HG02571 (cell line): ENCODE results near the gene C9orf43.
"Not testable (repeated sequence)": the region's sequence is repeated elsewhere in the genome, so short reads cannot be mapped to it uniquely, and the experiment has no call there.

Experiments used
- ATAC-seq: cut with Tn5 transposase; IDR thresholded peaks from one replicate; pipeline ENCODE4 v1.9.1; 2021; ENCODE audit warnings: mild to moderate bottlenecking, moderate library complexity; ENCODE audit not compliant: unreplicated experiment

C9orf43 gene

DNA sequence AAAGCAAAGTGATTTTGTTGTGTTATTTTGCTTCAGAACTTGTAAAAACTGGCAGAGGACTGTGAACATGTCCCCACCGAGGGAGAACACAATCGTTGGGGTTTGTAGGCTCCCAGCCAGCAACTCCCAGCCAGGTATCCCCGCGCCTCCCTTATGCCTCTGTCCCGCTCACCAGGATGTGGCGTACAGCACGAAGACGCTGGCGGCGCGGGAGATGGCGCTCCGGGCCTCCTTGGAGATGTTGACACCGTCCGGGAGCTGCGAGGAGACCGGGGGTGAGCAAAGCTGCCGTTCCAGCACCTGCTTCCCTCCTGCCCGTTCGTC, 702 bp upstream of the C9orf43 start:
- ATAC-seq, result no peak

DNA sequence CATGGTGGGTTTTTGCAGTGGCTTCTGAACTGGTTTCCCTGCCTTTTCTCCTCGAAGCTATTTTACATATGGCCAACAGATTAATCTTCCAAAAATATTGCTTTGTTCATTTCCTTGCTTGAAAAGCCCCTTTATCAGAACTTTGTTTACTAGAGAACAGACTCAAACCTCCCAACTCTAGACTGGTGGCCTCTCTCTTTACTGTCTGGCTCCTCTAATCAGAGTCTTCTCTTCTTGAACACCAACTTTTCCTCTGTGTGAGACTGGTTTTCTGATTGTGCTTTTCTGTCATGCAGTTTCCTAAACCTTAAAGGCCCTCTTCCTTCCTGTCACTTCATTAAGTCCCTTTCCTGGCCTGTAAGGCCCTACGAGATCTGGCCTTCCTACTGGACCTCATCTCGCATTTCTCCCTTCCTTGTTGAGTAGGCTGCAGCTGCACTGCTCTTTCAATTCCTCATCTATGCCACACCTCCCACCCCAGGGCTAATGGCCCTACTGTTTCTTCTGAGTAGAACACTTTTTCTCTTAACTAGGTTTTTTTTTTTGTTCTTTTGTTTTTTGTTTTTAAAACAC, 5.7 kb downstream of the C9orf43 start:
- peak; percentile 99 for ATAC-seq

DNA sequence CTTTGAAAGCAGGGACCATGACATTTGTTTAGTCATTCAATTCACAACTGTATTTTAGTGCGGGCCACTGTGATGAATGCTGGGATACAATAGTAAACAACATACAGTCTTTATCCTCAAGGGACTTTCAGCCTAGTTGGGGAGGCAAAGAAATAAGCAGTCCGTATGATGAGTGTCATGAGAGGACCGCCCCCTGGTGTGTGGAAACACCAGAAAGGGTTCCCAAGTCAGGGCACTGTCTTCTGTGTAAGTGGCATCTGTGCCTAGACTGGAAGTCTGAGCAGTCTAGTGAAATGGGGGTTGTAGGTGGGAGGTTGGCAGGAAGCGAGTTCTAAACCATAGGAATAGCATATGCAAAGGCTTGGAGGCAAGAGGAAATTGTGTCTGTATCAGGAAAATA, 6.8 kb downstream of the C9orf43 start:
- ATAC-seq, result no peak

DNA sequence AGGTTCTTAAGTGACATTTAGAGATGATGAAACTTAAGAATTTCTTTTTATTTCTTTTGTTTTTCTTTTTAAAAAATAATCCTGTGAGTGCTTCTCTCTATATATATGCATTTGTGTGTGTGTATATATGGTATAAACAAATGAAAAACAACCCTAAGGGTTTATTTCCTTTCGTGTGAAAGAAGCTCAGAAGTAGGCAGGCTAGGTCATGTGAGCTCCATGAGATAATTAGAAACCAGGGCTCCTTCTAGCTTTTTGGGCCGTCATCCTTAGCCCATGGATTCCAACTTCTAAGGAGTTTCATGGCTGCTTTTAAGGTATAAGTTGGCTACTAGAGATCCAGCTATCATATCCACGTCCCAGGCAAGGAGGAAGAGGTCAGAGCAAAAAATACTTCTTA, 11.2 kb downstream of the C9orf43 start:
- ATAC-seq, result no peak

DNA sequence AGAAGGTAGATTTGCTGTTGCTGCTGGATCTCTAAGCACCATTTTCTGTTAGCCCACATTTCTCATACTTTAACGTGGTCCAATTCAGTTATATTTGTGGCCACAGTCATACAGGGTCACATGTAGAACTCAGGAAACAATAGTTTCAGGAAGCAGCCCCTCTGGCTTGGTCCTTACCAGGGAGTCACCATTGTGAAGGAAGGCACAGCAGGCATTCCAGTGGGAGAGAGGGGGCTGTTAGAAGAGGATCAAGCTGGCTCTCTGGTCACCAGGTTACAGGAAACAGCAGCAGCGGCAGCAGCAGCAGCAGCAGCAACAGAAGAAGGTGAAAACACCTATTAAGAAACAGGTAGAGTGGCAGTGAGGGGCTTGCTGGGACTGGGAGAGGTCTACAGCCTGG, 14.5 kb downstream of the C9orf43 start:
- ATAC-seq, result no peak

DNA sequence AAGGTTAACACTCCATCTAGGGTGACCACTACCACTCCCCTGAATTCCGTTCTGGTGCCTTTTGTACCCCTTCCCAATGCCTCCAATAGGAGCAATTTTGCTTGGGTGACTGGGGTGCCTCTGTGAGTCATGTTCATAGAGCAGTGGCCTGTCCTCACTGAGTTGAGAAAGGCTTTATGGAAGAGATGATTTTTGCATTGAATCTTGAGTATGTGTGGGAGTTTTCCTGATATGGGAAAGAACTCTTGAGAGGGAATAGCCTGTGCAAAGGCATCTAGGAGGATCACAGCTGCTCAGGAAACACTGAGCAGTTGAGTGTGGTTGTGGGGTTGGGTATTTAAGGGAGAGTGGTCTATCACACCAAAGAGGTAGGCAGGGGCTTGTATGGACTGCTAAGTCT, 16.2 kb downstream of the C9orf43 start:
- no peak for ATAC-seq

DNA sequence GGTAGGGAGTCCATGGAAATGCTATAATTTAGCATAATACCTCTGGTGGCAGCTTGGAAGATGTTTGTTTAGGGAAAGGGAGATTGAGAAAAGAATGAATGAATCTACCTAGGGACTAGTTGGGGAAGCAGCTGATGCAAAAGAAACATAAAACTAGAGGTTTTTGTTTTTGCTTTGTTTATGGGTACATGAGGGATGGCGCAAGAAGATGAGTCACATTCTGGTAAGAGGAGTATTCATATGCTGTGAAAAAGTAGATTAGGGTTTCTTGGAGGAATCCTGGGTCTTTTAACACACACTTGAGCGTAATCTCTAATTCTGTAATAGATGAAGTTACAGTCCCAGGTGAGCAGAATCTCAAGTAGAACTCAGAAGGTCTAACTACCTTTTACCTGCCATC, 17.1 kb downstream of the C9orf43 start:
- no peak for ATAC-seq

DNA sequence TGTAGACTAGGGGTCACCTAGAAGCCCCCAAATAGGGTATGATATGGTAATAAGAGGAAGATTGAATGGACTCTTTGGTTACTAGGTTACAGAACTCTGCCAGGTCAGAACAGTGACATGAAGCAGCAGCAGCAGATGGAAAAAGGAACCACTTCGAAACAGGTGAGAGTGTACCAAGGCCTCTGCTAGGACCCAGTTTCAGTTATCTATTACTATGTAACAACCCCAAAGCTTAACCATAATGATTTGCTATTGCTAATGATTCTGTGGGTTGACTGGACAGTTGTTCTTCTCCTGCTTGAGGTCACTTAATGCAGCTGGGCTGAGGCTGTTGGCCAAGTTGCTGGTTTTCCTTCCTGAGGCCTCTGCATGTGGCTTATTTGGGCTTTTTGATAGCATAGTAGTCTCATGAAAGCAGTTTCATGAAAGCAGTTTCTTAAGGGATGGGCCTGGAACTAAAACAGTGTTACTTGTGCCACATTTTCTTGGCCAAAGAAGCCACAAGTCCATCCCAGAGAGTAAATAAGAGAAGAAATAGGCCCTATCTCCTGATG, 17.6 kb downstream of the C9orf43 start:
- no peak for ATAC-seq

DNA sequence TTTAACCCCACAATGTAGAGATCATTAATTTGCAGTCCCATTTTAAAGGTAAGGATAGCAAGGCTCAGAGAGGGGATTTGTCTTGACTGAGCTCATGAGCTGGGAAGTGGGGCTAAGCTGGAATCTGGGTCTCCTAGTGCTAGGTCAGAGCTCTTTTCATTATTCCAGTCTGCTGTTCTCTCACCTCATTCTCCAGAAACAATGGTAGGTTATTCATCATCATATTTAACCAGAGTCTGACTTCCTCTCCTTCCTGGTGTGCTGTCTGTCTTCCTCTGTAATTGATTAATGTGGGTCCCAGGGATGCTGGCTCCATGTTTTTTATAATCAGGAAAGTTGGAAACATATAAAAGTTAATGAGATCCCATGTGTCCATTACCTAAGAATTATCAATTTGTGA, 20.6 kb downstream of the C9orf43 start:
- no peak for ATAC-seq

DNA sequence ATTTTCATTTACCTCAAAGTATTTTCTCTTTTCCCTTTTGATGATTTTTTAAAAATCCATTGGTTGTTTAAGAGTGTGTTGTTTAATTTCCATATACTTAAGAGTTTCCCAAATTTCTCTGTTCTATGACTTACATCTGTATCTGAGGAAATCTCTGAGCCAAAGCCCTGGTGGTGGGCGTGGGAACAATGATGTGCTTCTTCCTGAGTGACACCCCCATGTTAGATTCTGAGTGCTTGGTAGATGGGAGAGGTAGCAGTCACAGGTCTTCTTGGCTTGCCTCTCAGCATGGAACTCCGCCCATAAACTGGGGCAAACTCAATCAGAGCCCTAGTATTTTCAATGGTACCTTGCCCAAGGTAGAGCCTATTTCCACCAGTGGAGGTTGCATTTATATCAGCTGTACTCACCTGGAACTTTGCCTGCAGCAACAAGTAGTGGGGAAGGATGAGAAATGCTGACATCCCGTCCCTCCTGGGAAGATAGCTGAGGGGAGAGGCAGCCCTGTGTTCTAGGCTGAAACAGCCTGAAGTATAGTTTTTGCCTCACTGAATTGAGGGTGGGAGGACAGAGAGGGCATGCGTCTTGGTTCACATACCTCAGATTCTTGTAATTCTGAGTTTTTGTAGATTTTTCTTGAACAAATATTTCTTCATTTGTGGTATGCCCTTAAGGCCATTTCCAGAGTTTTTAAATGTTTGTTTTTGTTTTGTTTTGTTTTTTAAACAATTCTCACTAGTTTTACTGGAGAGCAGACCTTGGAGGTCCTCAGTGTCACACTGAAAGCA, 26.4 kb downstream of the C9orf43 start:
- no peak for ATAC-seq

DNA sequence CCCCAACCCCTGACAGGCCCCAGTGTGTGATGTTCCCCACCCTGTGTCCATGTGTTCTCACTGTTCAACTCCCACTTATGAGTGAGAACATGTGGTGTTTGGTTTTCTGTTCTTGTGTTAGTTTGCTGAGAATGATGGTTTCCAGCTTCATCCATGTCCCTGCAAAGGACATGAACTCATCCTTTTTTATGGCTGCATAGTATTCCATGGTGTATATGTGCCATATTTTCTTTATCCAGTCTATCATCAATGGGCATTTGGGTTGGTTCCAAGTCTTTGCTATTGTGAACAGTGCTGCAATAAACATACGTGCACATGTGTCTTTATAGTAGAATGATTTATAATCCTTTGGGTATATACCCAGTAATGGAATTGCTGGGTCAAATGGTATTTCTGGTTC, 27.2 kb downstream of the C9orf43 start:
- not testable (repeated sequence) for ATAC-seq

DNA sequence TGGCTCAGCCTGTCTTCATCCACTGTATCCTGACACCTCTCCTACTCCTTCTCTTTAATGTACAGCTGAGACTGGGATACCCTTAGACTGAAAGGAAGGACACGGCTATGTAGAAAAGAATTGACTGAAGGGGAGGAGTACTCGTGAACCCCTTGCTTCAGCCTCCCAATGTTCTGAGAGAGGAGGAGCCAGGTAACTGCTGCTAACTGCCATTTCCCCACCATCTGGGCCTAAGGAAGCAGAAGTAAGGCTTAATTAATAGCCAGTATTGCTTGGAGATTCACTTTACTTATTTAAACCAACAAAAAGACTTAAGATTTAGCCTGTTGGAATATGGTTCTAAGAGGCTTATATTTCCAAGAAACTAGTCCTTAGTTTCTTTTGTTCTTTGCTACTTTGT, 34.2 kb downstream of the C9orf43 start:
- ATAC-seq, result no peak

DNA sequence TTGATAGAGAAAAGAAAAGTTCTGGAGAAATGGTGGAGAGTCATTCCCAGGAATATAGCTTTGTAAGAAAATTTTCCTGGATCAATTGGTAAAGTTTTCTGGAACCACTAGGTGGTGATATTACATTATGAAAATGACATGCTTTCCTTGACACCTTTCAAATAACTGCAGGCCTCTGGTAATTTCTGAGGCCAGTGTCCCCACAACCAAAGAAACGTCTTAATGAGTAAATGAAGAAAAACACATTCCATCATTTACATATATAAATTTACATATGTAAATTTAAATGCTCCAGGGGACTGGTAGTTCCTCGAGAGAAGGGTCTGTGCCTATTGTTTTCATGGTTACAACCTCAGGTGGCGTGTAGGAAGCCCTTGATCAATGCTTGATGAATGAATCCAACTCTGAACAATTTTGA, 35.8 kb downstream of the C9orf43 start:
- ATAC-seq, result no peak

DNA sequence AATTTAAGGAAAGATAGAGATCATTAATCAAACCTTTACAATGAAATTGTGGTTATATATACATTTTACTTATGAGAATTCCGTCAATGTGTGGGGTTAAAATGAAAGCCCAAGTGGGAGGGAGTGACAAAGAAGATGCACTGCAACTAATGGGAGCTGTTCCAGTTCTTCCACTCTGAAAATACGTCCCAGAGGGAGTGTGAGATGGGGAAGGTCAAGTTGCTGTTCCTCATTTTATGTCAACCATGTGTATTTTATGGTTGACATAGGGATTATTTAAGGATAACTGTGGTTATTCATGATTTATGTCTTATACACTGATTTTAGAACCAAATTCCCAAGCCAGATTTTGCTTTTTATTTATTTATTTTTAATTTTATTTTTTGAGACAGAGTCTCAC, 38.8 kb downstream of the C9orf43 start:
- no peak for ATAC-seq

DNA sequence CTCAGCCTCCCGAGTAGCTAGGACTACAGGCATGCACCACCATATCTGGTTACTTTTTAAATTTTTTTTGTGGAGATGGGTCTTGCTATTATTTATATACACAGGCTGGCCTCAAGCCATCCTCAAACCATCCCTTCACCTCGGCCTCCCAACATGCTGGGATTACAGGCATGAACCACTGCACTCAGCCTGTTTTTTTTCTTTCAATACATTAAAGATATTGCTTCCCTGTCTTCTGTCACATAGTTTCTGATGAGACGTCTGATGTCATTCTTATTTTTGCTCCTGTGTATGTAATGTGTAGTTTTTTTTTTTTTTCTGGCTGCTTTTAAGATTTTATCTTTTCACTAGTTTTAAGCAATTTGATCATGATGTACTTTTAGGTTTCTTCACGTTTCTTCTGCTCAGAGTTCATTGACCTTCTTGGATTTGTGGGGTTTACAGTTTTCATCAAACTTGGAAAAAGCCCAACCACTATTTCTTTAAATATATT, 41.6 kb downstream of the C9orf43 start:
- ATAC-seq, result no peak

DNA sequence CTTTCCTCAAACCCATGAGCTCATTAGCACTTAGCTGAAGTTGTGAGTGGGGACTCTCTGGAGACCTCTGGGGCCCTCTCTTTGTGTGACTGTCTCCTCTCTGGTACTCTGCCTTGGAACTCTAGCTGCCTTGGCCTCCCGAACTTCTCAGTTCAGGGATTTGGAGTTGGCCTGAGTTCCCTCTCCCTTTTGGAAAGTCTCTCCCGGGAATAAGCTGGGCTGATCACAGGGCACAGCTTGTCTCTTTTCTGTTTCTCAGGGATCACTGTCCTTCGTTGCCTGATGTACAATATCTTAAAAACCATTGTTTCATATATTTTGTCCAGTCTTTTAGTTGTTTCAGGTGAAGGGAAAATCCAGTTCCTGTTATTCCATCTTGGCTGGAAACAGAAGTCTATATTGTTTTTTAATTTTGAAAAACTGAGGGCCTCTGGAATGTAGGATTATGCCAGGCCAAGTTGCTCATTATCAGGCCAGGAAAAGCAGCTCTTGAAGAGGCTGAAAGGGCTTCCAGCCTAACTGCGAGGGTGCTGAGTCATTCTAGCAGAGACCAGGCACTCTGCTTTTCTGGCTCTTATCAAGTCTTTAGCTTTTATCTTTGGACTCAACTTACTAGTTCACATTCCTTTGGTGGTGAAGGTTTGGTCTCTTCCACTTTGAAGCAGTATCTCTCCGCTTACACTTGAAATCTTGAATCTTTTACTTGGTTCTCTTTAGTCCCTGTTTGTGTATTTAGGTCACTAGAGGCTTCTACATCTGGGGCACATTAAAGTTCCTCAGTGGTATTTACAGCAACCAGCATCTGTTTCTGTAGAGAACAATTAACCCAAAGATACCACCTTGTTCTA, 44.6 kb downstream of the C9orf43 start:
- ATAC-seq, result no peak

DNA sequence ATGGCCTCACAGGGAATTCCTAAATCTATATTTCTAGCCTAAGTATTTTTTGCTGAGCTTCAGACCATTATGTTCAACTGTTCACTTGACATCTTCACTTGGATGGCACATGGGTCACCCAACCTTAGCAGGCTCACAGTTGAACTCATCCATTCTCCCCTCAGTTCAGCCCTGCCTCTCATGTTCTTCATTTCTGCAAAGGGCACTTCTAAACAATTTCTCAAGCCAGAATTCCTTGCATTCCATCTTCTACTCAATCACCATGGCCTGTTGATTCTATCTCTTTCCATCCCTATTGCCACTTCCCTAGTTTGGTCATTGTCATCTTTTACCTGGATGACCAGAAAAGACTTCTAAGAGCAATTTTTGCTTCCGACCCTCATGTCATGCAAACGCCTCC, 45.7 kb downstream of the C9orf43 start:
- ATAC-seq, result no peak

DNA sequence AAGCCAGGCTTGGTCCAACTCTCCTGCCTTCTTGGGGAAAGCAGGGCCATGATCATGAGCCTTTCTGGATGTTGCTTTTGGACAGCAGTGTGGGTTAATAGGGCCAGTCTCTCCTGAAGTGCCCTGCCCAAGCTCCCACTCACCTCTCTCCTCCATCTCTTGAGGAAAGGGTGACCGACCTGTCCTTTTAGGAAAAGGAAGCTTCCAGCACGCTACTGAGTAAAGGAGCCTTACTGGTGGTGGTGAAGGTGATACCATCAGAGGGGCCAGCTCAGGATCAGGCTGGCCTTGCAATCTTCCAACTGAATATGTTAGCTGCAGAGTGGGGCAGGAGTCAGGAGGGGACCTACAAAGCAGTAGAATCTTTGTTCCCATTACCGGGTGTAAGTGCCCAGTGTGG, 50.7 kb downstream of the C9orf43 start:
- no peak for ATAC-seq

DNA sequence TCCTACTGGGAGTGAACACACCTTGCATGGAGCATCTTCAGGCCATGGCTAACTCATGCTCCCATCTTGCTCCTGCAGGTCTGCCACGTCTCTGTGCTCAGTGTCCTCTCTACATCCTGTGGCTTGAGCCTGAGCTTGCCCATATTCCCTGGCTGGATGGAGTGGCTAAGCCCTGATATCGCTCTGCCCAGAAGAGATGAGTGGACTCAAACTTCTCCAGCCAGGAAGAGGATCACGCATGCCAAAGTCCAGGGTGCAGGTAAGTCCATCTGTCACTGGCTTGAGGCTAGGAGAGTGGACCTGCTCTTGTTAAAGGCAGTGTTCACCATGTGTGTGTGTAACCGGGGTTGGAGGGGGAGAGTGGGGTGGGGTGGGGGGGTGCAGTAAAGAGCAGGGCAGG, 51.4 kb downstream of the C9orf43 start:
- ATAC-seq, result no peak

DNA sequence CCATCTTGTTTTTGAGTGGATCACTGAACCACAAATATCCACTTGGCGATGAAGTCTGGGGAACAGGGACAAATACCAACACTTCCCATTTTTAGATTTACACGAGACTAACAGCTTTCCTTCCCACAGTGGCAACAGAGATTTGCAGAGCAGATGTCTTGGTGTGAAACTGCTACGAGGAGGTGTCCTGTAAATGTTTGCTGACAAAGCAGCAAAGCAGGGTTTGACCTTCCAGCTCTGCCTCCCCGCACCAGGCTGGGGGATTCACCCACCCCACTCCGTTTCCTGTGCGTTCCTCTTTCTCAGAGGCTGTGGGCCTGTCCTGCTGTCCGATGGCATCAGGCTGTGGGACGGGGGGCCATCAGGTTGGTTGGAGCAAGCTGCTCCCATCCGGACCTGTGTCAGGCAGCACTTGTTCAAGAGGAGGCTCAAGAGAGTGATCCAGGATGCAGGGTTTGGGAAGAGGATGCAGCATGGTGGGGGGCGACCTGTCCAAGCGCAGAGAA, 52.3 kb downstream of the C9orf43 start:
- no peak for ATAC-seq
